ENCODE data around the gene HAPLN1.

DNA sequence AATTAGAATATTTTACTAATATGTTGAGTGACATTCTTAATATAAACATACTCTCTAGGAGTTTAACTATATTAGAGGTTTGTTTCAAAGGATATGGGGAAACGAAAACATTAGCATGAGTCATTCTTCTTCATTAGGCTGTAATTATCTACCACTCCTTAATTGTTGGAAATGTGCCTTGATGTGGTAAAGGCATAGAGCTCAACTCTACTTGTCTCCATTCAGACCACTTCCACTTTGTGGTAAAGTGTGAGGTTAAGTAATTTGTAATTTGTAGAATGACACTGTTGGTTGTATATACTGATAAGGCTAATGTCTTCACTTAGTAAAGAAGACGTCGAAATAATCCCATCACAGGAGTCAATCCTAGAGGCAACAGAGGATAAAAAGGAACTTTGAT, 58.1 kb downstream of the HAPLN1 start:
- TF ChIP-seq FOXM1 (IDR thresholded peaks at IDR 0.05; ENCODE audit: borderline replicate concordance, low read depth), result no peak
- TF ChIP-seq EP300 (IDR thresholded peaks at IDR 0.05; ENCODE audit: borderline replicate concordance), result no peak
- TF ChIP-seq TAF1 (IDR thresholded peaks at IDR 0.05; ENCODE audit: low read depth), result no peak
- TF ChIP-seq, protein P1, sequence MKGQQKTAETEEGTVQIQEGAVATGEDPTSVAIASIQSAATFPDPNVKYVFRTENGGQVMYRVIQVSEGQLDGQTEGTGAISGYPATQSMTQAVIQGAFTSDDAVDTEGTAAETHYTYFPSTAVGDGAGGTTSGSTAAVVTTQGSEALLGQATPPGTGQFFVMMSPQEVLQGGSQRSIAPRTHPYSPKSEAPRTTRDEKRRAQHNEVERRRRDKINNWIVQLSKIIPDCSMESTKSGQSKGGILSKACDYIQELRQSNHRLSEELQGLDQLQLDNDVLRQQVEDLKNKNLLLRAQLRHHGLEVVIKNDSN (IDR thresholded peaks at IDR 0.05), result no peak
- no peak for TF ChIP-seq RAD21 (IDR thresholded peaks at IDR 0.05; ENCODE audit: low read depth)
- no peak for TF ChIP-seq CEBPB (IDR thresholded peaks at IDR 0.05)
- no peak for TF ChIP-seq YY1 (IDR thresholded peaks at IDR 0.05; ENCODE audit: low read depth)
- no peak for TF ChIP-seq EGR1 (IDR thresholded peaks at IDR 0.05)
- TF ChIP-seq, protein P2, sequence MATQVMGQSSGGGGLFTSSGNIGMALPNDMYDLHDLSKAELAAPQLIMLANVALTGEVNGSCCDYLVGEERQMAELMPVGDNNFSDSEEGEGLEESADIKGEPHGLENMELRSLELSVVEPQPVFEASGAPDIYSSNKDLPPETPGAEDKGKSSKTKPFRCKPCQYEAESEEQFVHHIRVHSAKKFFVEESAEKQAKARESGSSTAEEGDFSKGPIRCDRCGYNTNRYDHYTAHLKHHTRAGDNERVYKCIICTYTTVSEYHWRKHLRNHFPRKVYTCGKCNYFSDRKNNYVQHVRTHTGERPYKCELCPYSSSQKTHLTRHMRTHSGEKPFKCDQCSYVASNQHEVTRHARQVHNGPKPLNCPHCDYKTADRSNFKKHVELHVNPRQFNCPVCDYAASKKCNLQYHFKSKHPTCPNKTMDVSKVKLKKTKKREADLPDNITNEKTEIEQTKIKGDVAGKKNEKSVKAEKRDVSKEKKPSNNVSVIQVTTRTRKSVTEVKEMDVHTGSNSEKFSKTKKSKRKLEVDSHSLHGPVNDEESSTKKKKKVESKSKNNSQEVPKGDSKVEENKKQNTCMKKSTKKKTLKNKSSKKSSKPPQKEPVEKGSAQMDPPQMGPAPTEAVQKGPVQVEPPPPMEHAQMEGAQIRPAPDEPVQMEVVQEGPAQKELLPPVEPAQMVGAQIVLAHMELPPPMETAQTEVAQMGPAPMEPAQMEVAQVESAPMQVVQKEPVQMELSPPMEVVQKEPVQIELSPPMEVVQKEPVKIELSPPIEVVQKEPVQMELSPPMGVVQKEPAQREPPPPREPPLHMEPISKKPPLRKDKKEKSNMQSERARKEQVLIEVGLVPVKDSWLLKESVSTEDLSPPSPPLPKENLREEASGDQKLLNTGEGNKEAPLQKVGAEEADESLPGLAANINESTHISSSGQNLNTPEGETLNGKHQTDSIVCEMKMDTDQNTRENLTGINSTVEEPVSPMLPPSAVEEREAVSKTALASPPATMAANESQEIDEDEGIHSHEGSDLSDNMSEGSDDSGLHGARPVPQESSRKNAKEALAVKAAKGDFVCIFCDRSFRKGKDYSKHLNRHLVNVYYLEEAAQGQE (IDR thresholded peaks at IDR 0.05; ENCODE audit: low read depth), result no peak
- no peak for TF ChIP-seq CREB1 (IDR thresholded peaks at IDR 0.05; ENCODE audit: low read depth)
- TF ChIP-seq, protein P3, sequence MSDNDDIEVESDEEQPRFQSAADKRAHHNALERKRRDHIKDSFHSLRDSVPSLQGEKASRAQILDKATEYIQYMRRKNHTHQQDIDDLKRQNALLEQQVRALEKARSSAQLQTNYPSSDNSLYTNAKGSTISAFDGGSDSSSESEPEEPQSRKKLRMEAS (IDR thresholded peaks at IDR 0.05), result no peak
- TF ChIP-seq TCF12 (IDR thresholded peaks at IDR 0.05; ENCODE audit: low read depth), result no peak
- TF ChIP-seq NFIC (IDR thresholded peaks at IDR 0.05), result no peak
- TF ChIP-seq ZBTB7A (IDR thresholded peaks at IDR 0.05; ENCODE audit: low read depth), result no peak

Measured in Ishikawa (cell line).